Measurements from ENCODE around the gene GKN1.

GKN1 gene

GRCh38 chr2:68935471-68935870 is 39.0 kb upstream of the GKN1 start:
- no peak overlapping the region for H3K4me2 ChIP-seq (ENCODE audit: insufficient read depth, low read length)
- TF ChIP-seq, protein P1, sequence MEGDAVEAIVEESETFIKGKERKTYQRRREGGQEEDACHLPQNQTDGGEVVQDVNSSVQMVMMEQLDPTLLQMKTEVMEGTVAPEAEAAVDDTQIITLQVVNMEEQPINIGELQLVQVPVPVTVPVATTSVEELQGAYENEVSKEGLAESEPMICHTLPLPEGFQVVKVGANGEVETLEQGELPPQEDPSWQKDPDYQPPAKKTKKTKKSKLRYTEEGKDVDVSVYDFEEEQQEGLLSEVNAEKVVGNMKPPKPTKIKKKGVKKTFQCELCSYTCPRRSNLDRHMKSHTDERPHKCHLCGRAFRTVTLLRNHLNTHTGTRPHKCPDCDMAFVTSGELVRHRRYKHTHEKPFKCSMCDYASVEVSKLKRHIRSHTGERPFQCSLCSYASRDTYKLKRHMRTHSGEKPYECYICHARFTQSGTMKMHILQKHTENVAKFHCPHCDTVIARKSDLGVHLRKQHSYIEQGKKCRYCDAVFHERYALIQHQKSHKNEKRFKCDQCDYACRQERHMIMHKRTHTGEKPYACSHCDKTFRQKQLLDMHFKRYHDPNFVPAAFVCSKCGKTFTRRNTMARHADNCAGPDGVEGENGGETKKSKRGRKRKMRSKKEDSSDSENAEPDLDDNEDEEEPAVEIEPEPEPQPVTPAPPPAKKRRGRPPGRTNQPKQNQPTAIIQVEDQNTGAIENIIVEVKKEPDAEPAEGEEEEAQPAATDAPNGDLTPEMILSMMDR (IDR thresholded peaks at IDR 0.05; ENCODE audit: borderline replicate concordance, extremely low read depth, low read length, poor library complexity, severe bottlenecking) = no peak
- no peak for TF ChIP-seq EZH2 (IDR thresholded peaks at IDR 0.05; ENCODE audit: borderline replicate concordance, low read depth, low read length, severe bottlenecking)

DNA sequence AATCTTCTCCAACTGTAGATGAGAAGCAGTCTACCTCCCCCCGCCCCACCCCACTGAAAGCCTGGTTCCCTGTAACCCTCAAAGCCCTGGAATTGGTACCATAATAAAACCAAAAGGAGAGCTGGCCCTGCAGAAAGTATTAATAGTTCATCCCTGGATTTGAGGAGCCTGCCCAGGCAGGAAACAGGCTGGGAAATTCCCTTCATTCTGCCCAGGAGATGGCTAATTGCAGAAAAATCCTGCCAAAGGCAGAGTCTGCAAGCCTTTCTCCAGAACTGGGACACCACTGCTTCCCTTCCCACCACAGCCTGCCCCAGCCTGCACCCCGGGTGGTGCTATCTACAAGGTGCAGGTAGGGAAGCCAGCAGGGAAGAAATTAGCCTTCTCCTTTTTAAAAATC is 38.0 kb upstream of the GKN1 start:
- no peaks in the 10 kb centered on the region for H4K20me1 ChIP-seq (ENCODE audit: insufficient read depth, low read length)
- H3K9ac ChIP-seq (ENCODE audit: low read depth, low read length) = no peak overlapping the region
- no peaks in the 10 kb centered on the region for H3K4me1 ChIP-seq (ENCODE audit: insufficient read depth, low read length)
- H2AFZ ChIP-seq (ENCODE audit: low read depth, low read length) = no peak overlapping the region
- H3K27ac ChIP-seq (ENCODE audit: low read length) = no peak overlapping the region
- DNase-seq (no peak), ATAC-seq (ENCODE audit: insufficient read depth, low read depth) (no peak)
- no peak for TF ChIP-seq EZH2 (IDR thresholded peaks at IDR 0.05; ENCODE audit: borderline replicate concordance, low read depth, low read length, severe bottlenecking)
- TF ChIP-seq, protein P1 (IDR thresholded peaks at IDR 0.05; ENCODE audit: borderline replicate concordance, extremely low read depth, low read length, poor library complexity, severe bottlenecking) = no peak
- no peak overlapping the region for H3K4me3 ChIP-seq (ENCODE audit: low read depth in 1 of 2, low read length in 2 of 2)
- H3K36me3 ChIP-seq (ENCODE audit: insufficient read depth, low read length) = no peaks in the 10 kb centered on the region
- H3K9me3 ChIP-seq (ENCODE audit: insufficient read depth, low read length, severe bottlenecking) = no peaks in the 10 kb centered on the region
- H3K79me2 ChIP-seq (ENCODE audit: insufficient read depth, low read length) = no peaks in the 10 kb centered on the region
- no peaks in the 10 kb centered on the region for H3K27me3 ChIP-seq (ENCODE audit: insufficient read depth, low read length, poor library complexity)
- no peak overlapping the region for H3K4me2 ChIP-seq (ENCODE audit: insufficient read depth, low read length)

More at GRCh38 chr2:68935471-68935870, 39.0 kb upstream of the GKN1 start:
- no peaks in the 10 kb centered on the region for H3K27me3 ChIP-seq (ENCODE audit: insufficient read depth, low read length, poor library complexity)
- no peaks in the 10 kb centered on the region for H3K79me2 ChIP-seq (ENCODE audit: insufficient read depth, low read length)
- H2AFZ ChIP-seq (ENCODE audit: low read depth, low read length) = no peak overlapping the region
- ATAC-seq (ENCODE audit: insufficient read depth, low read depth) (no peak), DNase-seq (no peak)
- no peaks in the 10 kb centered on the region for H4K20me1 ChIP-seq (ENCODE audit: insufficient read depth, low read length)
- H3K9ac ChIP-seq (ENCODE audit: low read depth, low read length) = no peak overlapping the region
- H3K9me3 ChIP-seq (ENCODE audit: insufficient read depth, low read length, severe bottlenecking) = no peaks in the 10 kb centered on the region
- H3K4me1 ChIP-seq (ENCODE audit: insufficient read depth, low read length) = no peaks in the 10 kb centered on the region
- H3K36me3 ChIP-seq (ENCODE audit: insufficient read depth, low read length) = no peaks in the 10 kb centered on the region
- no peak overlapping the region for H3K27ac ChIP-seq (ENCODE audit: low read length)
- H3K4me3 ChIP-seq (ENCODE audit: low read depth in 1 of 2, low read length in 2 of 2) = no peak overlapping the region

- Histone ChIP-seq H3K27me3 (ENCODE audit: insufficient read depth, low read length, poor library complexity) (no peaks in the 10 kb centered on the region), H3K4me2 (ENCODE audit: insufficient read depth, low read length) (no peak overlapping the region), H3K36me3 (ENCODE audit: insufficient read depth, low read length) (no peaks in the 10 kb centered on the region), H3K4me3 (ENCODE audit: low read depth in 1 of 2, low read length in 2 of 2) (no peak overlapping the region), H3K4me1 (ENCODE audit: insufficient read depth, low read length) (no peaks in the 10 kb centered on the region), H3K9ac (ENCODE audit: low read depth, low read length) (no peak overlapping the region), H3K9me3 (ENCODE audit: insufficient read depth, low read length, severe bottlenecking) (no peaks in the 10 kb centered on the region), H3K27ac (ENCODE audit: low read length) (no peak overlapping the region), H3K79me2 (ENCODE audit: insufficient read depth, low read length) (no peaks in the 10 kb centered on the region), H4K20me1 (ENCODE audit: insufficient read depth, low read length) (no peaks in the 10 kb centered on the region), H2AFZ (ENCODE audit: low read depth, low read length) (no peak overlapping the region)
- ATAC-seq (ENCODE audit: insufficient read depth, low read depth) = no peak
- DNase-seq = no peak
- TF ChIP-seq, protein P1 (IDR thresholded peaks at IDR 0.05; ENCODE audit: borderline replicate concordance, extremely low read depth, low read length, poor library complexity, severe bottlenecking) = no peak
- TF ChIP-seq EZH2 (IDR thresholded peaks at IDR 0.05; ENCODE audit: borderline replicate concordance, low read depth, low read length, severe bottlenecking) = no peak
Observed at GRCh38 chr2:68936889-68937288, 37.5 kb upstream of the GKN1 start.
